ENCODE measurements around the gene SYPL1.

Gene SYPL1

GRCh38 chr7:106064771-106065574 lies 47.1 kb downstream of the SYPL1 start:
- DNase-seq: no peak

GRCh38 chr7:106064316-106064715 lies 47.8 kb downstream of the SYPL1 start:
- peak; percentile 49 for DNase-seq

DNA sequence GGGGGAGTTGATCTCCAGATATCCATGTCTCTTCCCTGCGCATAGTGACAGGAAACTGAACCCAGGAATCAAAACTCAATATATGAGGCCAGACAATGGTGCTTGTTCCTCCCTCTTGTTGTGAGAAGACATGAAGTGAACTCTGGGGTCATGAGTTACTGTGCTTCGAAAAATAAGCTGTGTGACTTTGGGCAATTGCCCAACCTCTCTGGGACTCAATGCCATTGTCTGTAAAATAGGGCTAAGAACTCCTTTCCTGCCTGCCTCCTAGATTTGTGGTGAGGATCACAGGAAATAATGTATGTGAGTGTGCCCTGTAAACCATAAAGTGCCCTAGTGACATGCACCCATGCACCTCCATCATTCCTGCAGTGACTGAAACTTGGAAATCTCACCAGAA lies 48.4 kb downstream of the SYPL1 start:
- DNase-seq: no peak

GRCh38 chr7:106063024-106063423 lies 49.1 kb downstream of the SYPL1 start:
- DNase-seq: no peak

DNA sequence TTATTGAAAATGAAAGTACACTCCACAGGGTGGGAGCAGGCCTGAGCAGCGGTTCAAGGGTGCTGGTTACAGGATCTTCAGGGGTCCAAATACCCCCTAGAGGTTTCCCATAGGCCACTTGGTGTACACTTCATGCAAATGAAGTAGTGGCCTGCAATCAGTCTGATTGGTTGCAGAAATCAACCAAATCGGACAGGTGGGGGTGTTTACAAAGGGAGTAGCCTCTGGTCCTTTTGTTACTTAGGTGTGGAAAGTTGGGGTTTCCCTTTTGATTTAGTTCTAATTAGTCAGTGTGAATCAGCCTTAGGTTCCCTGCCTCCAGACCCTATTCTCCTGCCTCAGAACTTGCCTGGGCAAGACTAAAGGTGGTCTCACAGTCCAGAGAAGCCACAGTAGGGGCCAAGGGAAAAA lies 49.6 kb downstream of the SYPL1 start:
- DNase-seq: no peak

DNA sequence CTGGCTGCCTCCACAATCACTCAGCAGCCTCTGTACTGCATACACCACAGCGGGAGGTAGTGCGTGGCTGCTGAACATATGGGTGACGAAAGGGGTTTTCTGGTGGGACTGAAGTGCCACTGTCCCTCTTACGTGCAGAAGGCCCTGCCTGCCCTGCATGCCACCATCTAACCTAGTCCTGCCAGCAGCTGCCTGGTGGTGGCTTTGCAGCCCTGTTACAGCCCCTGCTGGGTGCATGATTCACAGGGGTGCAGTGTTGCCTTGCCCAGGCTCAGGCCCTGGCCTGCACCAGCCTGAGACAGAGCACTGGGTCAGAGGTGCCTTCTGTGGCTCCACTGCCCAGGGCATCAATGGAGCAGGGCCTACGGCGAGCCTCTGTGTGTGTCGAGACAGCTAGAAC lies 50.1 kb downstream of the SYPL1 start:
- DNase-seq: no peak

GRCh38 chr7:106061301-106061979 lies 50.7 kb downstream of the SYPL1 start:
- DNase-seq: no peak

DNA sequence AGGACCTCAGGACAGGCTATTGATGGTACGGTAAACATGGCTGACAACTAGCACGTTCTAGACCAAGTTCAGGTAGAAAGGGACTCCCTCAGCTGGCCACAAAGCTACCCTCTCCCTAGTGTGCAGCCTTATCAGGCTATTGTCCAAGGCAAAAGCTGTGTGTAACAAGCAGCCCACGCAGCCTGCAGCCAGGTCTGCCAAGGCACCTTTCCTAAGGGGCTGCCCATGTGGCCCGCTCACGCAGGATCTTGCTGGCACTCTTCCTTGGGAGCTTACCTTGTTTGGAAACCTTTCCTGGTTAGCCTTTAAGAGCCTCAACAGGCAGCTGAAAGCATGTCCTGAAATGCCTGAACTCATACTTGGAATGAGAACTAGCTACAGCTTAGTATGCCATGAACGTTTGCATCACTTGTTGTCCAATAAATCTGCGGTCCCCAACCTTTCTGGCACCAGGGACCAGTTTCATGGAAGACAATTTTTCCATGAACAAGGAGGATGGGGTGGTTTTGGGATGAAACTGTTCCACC lies 51.7 kb downstream of the SYPL1 start:
- no peak for DNase-seq

GRCh38 chr7:106059556-106059955 lies 52.6 kb downstream of the SYPL1 start:
- DNase-seq: no peak

GRCh38 chr7:106058928-106059324 lies 53.2 kb downstream of the SYPL1 start:
- no peak for DNase-seq

GRCh38 chr7:106057962-106058927 lies 53.9 kb downstream of the SYPL1 start:
- DNase-seq: no peak

GRCh38 chr7:106057204-106057961 lies 54.7 kb downstream of the SYPL1 start:
- DNase-seq: no peak

- peak; percentile 60 for DNase-seq
These were observed 55.5 kb downstream of the SYPL1 start for GRCh38 chr7:106056513-106057203.

DNA sequence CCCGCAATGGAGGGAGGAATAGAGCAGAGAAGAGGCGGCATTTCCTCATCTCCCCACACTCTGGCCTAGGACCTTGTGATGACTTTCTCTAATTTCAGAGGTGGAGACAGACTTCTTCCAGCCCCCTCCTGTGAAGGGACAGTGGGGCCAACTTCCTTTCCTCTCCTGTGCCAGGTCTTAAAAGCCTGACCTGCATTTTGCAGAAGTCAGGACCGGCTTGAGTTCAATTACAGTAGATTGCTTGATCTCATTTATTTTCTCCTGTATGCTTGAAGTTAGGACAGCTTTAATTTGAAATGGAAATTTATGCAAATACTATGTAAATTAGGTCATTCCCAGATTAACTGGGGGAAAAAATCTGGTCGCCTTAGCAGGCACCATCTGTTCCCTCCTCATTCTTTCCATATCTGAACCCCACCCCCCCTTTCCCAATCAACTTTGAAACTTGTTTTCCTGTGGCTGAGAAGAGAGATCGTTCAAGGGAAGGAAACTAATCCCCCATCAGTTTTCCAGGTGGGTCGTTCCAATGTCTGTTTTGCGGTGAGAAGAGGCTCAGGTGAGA lies 57.1 kb downstream of the SYPL1 start:
- no peak for DNase-seq

DNA sequence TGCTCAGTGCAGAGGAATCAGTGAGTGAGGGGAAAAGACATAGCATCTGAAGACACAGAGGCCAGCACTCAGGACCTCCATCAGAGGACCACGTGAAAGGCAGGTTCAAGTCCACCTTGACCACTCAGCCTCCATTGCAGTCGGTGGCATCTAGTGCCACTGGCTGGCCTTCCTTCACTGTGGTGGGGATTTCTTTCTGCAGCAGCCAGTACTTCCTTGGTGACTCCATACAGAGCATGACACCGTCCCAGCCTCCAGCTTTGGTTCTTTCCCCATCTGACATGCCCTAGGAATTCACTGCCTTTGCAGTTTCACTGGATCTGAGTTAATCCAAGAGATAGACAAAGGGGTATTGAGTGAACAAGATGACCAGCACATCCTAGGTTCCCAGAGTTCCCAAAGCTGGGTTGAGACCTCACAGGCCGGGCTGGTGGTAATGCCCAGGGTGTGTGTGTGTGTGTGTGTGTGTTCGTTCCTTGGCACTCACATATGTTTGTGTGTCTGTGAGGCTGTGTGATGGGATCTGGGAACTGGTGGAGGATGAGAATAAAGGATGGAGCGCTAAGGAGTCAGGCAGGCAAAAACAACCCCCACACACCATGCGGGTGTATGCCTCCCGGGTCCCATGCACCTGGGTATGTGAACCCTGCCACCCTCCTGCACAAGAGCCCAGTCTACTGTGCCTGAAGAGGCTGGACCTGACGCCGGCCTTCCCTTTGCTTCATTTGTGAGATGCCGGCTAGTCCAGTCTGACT lies 57.8 kb downstream of the SYPL1 start:
- DNase-seq: no peak

DNA sequence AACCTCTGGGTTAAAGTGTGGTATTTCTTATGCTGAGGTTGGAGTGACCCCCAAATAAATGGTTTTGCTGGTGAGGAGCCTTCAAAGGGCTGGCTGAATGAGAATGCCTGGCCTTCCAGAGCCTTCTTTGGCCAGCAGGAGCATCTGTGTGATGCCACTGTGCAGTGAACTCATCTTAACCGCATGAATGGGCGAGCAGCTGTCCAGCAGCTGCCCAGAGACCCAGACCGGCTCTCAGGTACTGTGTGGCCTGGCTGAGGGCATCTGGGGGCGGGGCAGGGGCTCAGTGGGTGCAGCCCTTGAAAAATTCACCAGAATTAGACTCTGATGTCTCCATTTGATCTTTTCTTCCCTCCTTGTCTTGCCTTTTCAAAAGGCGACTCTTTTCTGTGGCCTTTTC lies 59.0 kb downstream of the SYPL1 start:
- DNase-seq: no peak

GRCh38 chr7:106052681-106053080 lies 59.4 kb downstream of the SYPL1 start:
- DNase-seq: no peak

DNA sequence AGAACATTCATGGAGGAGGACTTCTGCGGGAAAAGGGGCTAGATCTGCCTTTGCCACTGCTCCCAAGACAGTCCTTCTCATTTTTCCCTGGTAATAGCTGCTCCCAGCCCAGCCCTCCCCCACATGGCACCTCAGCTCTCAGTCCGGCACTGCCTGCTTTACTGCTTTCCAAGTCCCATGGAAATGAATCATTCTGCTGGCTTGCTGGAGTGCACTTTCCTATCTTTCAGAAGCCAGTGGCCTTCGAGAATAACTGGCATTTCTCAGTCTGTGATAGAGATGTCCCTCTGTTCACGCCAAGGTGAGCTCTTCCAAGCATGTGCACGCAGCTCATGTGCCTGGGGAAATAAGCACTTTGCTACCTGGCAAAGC lies 61.4 kb downstream of the SYPL1 start:
- no peak for DNase-seq

DNA sequence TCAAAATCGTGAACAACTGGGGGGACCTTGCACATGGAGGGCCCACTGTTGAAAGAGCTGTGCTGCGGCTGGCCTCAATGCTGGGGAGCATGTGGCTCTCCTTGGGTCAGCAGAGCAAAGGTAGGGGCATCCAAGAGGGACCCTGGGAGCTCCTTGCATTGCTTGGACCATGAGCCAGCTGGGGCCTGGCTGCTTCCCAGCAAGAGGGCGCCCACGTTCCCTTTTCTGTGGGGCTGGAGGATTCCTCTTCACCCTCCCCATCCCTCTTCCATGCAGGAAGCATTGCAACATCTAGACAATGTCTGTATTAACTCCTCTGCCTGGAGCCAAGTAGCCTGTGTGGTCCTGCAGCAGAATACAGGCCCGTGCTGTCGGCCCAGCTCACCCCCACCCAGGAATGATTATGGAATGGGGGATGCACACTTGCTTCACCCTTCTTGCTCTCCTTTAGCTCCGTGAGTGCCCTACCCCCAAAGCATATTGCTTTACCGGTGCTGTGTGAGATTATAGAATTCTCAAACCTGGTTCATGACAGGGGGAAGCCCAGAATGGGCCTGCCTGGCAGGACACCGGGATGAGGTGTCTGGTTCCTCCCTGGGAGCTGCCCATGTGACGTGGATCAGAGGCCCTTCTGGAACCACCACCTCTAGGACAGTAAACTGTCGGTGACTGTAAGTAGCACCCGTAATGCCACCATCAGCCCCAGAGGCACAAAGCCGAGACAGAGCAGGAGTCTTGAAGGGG lies 61.9 kb downstream of the SYPL1 start:
- no peak for DNase-seq
